ENCODE measurements around the gene PHRF1. TPM values are rescaled to one million over a fixed set of nuclear protein-coding genes. Genes with fewer than 3 reads are reported as not detected.
A peak's percentile ranks its signal among the peaks of the same experiment; 100 is the strongest.

Gene PHRF1
- total and polyA plus RNA-seq, 11 donors = 11.6 to 21.3 (median 18.1) TPM

DNA sequence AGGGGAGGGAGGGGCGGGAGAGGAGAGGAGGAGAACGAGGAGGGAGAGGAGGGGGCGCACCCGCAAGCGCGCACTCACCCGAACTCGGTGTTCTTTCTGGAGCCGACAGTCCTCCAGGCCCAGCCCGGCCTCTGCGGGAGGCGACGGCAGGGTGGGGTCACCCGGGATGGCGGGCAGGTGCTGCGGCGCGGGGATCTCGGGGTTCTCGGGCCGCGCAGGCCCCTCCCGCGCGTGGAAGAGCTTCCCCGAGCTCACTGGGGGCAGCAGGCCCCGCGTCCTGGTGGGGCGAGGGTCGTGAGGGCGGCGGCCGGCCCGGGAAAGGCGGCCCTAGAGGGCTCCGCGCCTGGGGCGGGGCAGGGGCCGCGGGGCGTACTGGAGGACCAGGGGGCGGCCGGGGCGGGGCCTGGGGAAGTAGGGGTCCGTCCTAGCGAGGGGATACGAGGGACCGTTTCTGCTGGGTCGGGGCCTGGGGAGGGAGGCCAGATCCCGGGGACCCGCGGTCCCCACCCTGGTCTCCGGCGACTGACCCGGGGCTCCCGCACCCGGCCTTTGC is 21.0 kb upstream of the PHRF1 start:
- Histone ChIP-seq H3K4me1 (peaks cover 0 to 28% (median 14%) of the 10 kb centered on the region in 12 donors), H3K36me3 (no peaks in the 10 kb centered on the region), H3K4me3 (peak overlapping the region in 6 of 12 donors; percentile 6 to 50 (median 24)), H3K27me3 (peaks cover 27 to 84% (median 58%) of the 10 kb centered on the region in 9 donors), H3K9me3 (no peaks in the 10 kb centered on the region), H3K27ac (no peak overlapping the region)
- ATAC-seq (no peak), DNase-seq (peak in 1 of 5 donors; percentile 20)
- 1 to 2% (median 2%) methylated on average over 14 to 57 of the region's 57 CpGs for WGBS, 4 donors
- no peak for TF ChIP-seq POLR2A (IDR thresholded peaks at IDR 0.05)
- TF ChIP-seq, protein P1, sequence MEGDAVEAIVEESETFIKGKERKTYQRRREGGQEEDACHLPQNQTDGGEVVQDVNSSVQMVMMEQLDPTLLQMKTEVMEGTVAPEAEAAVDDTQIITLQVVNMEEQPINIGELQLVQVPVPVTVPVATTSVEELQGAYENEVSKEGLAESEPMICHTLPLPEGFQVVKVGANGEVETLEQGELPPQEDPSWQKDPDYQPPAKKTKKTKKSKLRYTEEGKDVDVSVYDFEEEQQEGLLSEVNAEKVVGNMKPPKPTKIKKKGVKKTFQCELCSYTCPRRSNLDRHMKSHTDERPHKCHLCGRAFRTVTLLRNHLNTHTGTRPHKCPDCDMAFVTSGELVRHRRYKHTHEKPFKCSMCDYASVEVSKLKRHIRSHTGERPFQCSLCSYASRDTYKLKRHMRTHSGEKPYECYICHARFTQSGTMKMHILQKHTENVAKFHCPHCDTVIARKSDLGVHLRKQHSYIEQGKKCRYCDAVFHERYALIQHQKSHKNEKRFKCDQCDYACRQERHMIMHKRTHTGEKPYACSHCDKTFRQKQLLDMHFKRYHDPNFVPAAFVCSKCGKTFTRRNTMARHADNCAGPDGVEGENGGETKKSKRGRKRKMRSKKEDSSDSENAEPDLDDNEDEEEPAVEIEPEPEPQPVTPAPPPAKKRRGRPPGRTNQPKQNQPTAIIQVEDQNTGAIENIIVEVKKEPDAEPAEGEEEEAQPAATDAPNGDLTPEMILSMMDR (IDR thresholded peaks at IDR 0.05) = peak in 3 of 12 donors; percentile 2 to 14 (median 6)
- intact Hi-C loops (cut with DNase I) = loop anchor here in 8 of 10 donors (1.0 to 5.0 kb wide), 7 partner anchors 72 to 172 kb away; partner anchors contain the start of gene SCT (in 1 of the 8)

DNA sequence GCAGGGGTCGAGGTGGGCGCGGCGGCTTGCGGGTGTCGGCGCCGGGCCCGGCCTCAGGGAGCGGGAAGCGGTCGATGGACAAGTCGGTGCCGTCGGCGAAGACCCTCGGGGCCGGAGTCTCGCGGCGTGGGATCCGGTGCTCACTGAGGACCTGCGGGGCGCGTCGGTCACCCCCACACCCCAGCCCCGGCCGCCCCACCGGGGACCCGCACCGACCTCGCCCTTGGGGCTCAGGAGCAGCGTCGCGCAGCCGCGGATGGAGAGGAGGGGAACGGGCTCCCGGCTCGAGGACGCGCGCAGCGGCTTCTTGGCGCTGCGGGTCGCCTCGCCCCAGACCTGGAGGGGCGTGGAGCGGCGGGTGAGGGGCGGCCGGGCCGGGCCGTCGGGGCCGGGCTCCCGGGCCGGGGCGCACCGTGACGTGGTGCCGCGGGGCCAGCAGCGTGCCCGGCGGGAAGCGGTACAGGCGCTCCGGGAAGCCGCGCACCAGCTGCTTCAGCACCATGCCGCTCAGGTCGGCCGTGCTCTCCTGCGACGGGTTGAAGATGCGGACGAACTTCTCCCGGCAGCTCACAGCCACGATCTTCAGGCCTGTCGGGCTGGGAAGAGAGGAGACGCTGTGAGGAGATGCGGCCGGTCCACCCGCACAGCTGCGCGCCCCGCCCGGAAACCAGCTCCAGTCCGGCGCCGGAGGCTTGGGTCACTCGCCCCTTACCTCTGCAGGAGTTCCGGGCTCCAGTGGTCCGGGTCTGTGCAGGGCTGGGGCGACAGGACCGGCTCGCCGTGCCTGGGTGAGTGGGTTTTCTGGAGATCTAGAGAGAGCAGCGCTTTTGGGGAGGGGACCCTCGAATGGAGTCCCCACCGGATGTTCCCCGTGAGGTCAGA is 20.2 kb upstream of the PHRF1 start:
- H3K27me3 ChIP-seq = peaks cover 27 to 82% (median 58%) of the 10 kb centered on the region in 9 donors

GRCh38 chr11:556662-557256 is 19.5 kb upstream of the PHRF1 start:
- TF ChIP-seq POLR2A (IDR thresholded peaks at IDR 0.05) = no peak
- TF ChIP-seq, protein P1 (IDR thresholded peaks at IDR 0.05) = no peak
- Histone ChIP-seq H3K36me3 (no peaks in the 10 kb centered on the region), H3K27ac (no peak overlapping the region), H3K27me3 (peaks cover 27 to 78% (median 58%) of the 10 kb centered on the region in 9 donors), H3K9me3 (no peaks in the 10 kb centered on the region), H3K4me1 (peaks cover 0 to 39% (median 22%) of the 10 kb centered on the region in 12 donors), H3K4me3 (no peak overlapping the region)
- ATAC-seq = no peak
- 66 to 84% (median 73%) methylated on average over 5 to 22 of the region's 22 CpGs for WGBS, 4 donors
- intact Hi-C loops (cut with DNase I) = loop anchor here in 6 of 10 donors (5.0 kb wide), 3 partner anchors 71 to 171 kb away; partner anchors contain the start of gene SCT (in 1 of the 6)
- peak in 1 of 5 donors; percentile 19 for DNase-seq

More for the DNA sequence above, 20.2 kb upstream of the PHRF1 start:
- no peaks in the 10 kb centered on the region for H3K36me3 ChIP-seq
- H3K4me3 ChIP-seq = peak overlapping the region in 5 of 12 donors; percentile 6 to 50 (median 24)
- peak in 1 of 5 donors; percentile 22 for DNase-seq
- 4 to 18% (median 8%) methylated on average over 20 to 104 of the region's 104 CpGs for WGBS, 4 donors
- H3K9me3 ChIP-seq = no peaks in the 10 kb centered on the region
- H3K27ac ChIP-seq = no peak overlapping the region
- TF ChIP-seq, protein P1 (IDR thresholded peaks at IDR 0.05) = no peak
- no peak for TF ChIP-seq POLR2A (IDR thresholded peaks at IDR 0.05)
- peaks cover 0 to 32% (median 16%) of the 10 kb centered on the region in 12 donors for H3K4me1 ChIP-seq
- no peak for ATAC-seq
- intact Hi-C loops (cut with DNase I) = loop anchor here in 8 of 10 donors (1.0 to 5.0 kb wide), 7 partner anchors 71 to 171 kb away; partner anchors contain the start of gene SCT (in 1 of the 8)

Measured in heart left ventricle (tissue), 16 donors.